Thyroid gland (tissue), 4 donors: Measurements from ENCODE around the gene GALT. TPM values are rescaled to one million over a fixed set of nuclear protein-coding genes. Genes with fewer than 3 reads are reported as not detected.

ENCODE experiments used
- DNase-seq, 2 donors: peaks; one replicate each; pipeline ENCODE4 v3.0.0-alpha.2; 2019
- H3K27ac ChIP-seq, 3 donors: fragments of 200-600 bp; sonication (generic); 1 replicate in 2 of 3; 2 replicates in 1 of 3; pipeline ENCODE4 v1.5.1; 2016 to 2019; ENCODE audit warnings: mild to moderate bottlenecking in 1 of 3, moderate library complexity in 1 of 3
- H3K27me3 ChIP-seq: fragments of 200-600 bp; sonication (generic); one replicate; pipeline ENCODE4 v1.5.1; 2019
- H3K36me3 ChIP-seq, 2 donors: fragments of 200-600 bp; sonication (generic); one replicate each; pipeline ENCODE4 v1.5.1; 2016 to 2019
- H3K4me1 ChIP-seq, 2 donors: fragments of 200-600 bp; sonication (generic); one replicate each; pipeline ENCODE4 v1.5.1; 2017 to 2019
- H3K4me3 ChIP-seq, 3 donors: fragments of 200-600 bp; sonication (generic); replicated peaks in 1 of 3; 1 replicate in 2 of 3; 2 replicates in 1 of 3; pipeline ENCODE4 v1.5.1; 2016; ENCODE audit warnings: mild to moderate bottlenecking in 1 of 3
- H3K9me3 ChIP-seq: fragments of 200-600 bp; sonication (generic); one replicate; pipeline ENCODE4 v1.5.1; 2017
- CTCF ChIP-seq, 6 experiments: fragments of 200-600 bp in 3 of 6; fragments of 450-650 bp in 3 of 6; sonication (generic) in 3 of 6; IDR thresholded peaks; one replicate each; pipeline ENCODE4 v1.5.1; 2016 to 2019; ENCODE audit warnings: antibody characterized with exemption in 6 of 6, mild to moderate bottlenecking in 2 of 6, inconsistent platforms in 1 of 6, moderate library complexity in 1 of 6
- POLR2A ChIP-seq, 2 donors: fragments of 450-650 bp; IDR thresholded peaks; one replicate each; pipeline ENCODE4 v1.6.1; 2017; ENCODE audit warnings: antibody characterized with exemption in 2 of 2, mild to moderate bottlenecking in 2 of 2, moderate library complexity in 1 of 2
- WGBS, 2 donors: methylation state at CpG; one replicate each; pipeline ENCODE4 v1.1.5; 2017; 5-methylcytosine and 5-hydroxymethylcytosine counted together
- intact Hi-C: fragments of 100-400 bp; cut with DNase I; formaldehyde crosslinking; loops from one replicate; pipeline ENCODE4 v1.15.1; 2023
- total RNA-seq, 4 donors: library from RNA; depleted of rRNA; stranded (reverse); fragments of >200 nt; gene quantifications; one replicate each; pipeline ENCODE4 v1.2.3, GENCODE V29; 2016

Gene GALT
- total RNA-seq, 4 donors from 2014 or later: 48.7 to 76.5 (median 57.1) TPM

GRCh38 chr9:34611251-34611810, 35.1 kb upstream of the GALT start:
- Histone ChIP-seq H3K4me3 (peak overlapping the region; percentile 58 to 99 (median 82)), H3K36me3 (peaks cover 5 to 12% of the 10 kb centered on the region in 2 donors), H3K4me1 (peaks cover 12 to 16% of the 10 kb centered on the region in 2 donors), H3K9me3 (no peaks in the 10 kb centered on the region), H3K27me3 (no peaks in the 10 kb centered on the region), H3K27ac (peak overlapping the region; percentile 73 to 81 (median 75))
- 60 to 74% methylated on average over 6 to 8 of the region's 10 CpGs for WGBS, 2 donors
- TF ChIP-seq CTCF (IDR thresholded peaks at IDR 0.05) (no peak), POLR2A (IDR thresholded peaks at IDR 0.05) (no peak)
- DNase-seq: no peak
- intact Hi-C loops: no loop called here

- H3K27ac ChIP-seq: peak within 1 kb of the TSS; percentile 73 to 81 (median 75)
- WGBS, 2 donors: 0 to 2% methylated on average over 32 to 49 of the region's 77 CpGs
- H3K36me3 ChIP-seq: peaks cover 12 to 19% of the 10 kb centered on the region in 2 donors
- H3K27me3 ChIP-seq: no peaks in the 10 kb centered on the region
- intact Hi-C loops: no loop called here
- peaks cover 12 to 16% of the 10 kb centered on the region in 2 donors for H3K4me1 ChIP-seq
- peak; percentile 82 to 88 for DNase-seq
- H3K4me3 ChIP-seq: peak within 1 kb of the TSS; percentile 58 to 99 (median 82)
- H3K9me3 ChIP-seq: no peaks in the 10 kb centered on the region
- TF ChIP-seq CTCF (IDR thresholded peaks at IDR 0.05) (no peak), POLR2A (IDR thresholded peaks at IDR 0.05) (peak in 1 of 2 donors; percentile 91)
Observed at GRCh38 chr9:34611811-34612787, 34.4 kb upstream of the GALT start, which contains the start of gene RPP25L. RPP25L (minus strand) TSS chr9:34612097; CDS start chr9:34611296, 801 bp downstream.

GRCh38 chr9:34612788-34613390, 33.6 kb upstream of the GALT start:
- peak; percentile 72 to 74 for DNase-seq
- Histone ChIP-seq H3K4me1 (peaks cover 12 to 16% of the 10 kb centered on the region in 2 donors), H3K4me3 (peak overlapping the region; percentile 10 to 82 (median 58)), H3K36me3 (peaks cover 18 to 27% of the 10 kb centered on the region in 2 donors), H3K27ac (no peak overlapping the region), H3K9me3 (no peaks in the 10 kb centered on the region), H3K27me3 (no peaks in the 10 kb centered on the region)
- no peak for TF ChIP-seq POLR2A (IDR thresholded peaks at IDR 0.05)
- peak; percentile 60 to 90 (median 73) for TF ChIP-seq CTCF (IDR thresholded peaks at IDR 0.05)
- intact Hi-C loops: no loop called here
- WGBS, 2 donors: 3% methylated on average over 15 of the region's 15 CpGs

GRCh38 chr9:34615132-34615531, 31.3 kb upstream of the GALT start:
- Histone ChIP-seq H3K27me3 (no peaks in the 10 kb centered on the region), H3K4me3 (no peak overlapping the region), H3K4me1 (peaks cover 24 to 25% of the 10 kb centered on the region in 2 donors), H3K36me3 (peaks cover 19 to 28% of the 10 kb centered on the region in 2 donors), H3K27ac (no peak overlapping the region), H3K9me3 (no peaks in the 10 kb centered on the region)
- no peak for TF ChIP-seq CTCF (IDR thresholded peaks at IDR 0.05)
- TF ChIP-seq POLR2A (IDR thresholded peaks at IDR 0.05): no peak
- intact Hi-C loops: no loop called here
- WGBS, 2 donors: 93 to 100% methylated on average over 2 of the region's 2 CpGs
- no peak for DNase-seq
